Endothelial cell of umbilical vein (primary cell): ENCODE measurements around the gene PCSK9.

Experiments
- CTCF ChIP-seq, 2 donors: IDR thresholded peaks; 1 replicate in 1 of 2; 2 replicates in 1 of 2; pipeline ENCODE4 v1.5.1; 2011; ENCODE audit warnings: low read length in 2 of 2, mild to moderate bottlenecking in 2 of 2, moderate library complexity in 2 of 2, control low read depth in 1 of 2, inconsistent platforms in 1 of 2, low read depth in 1 of 2; ENCODE audit not compliant: insufficient read depth in 1 of 2; ENCODE audit errors: extremely low read depth in 1 of 2
- EZH2 ChIP-seq: IDR thresholded peaks from 2 replicates; pipeline ENCODE4 v1.6.1; 2012; ENCODE audit warnings: borderline replicate concordance, low read depth, mild to moderate bottlenecking, moderate library complexity, low read length, inconsistent platforms; ENCODE audit not compliant: severe bottlenecking
- FOS ChIP-seq: IDR thresholded peaks from 2 replicates; pipeline ENCODE4 v1.6.1; 2011; ENCODE audit warnings: mild to moderate bottlenecking, low read length, moderate library complexity, borderline replicate concordance; ENCODE audit not compliant: insufficient read depth
- GATA2 ChIP-seq: IDR thresholded peaks from 2 replicates; pipeline ENCODE4 v1.7.0; 2011; ENCODE audit warnings: low read depth, mild to moderate bottlenecking, moderate library complexity, mixed read lengths, low read length; ENCODE audit not compliant: insufficient read length, insufficient read depth
- MYC ChIP-seq: IDR thresholded peaks from one replicate; pipeline ENCODE4 v1.6.1; 2011; ENCODE audit warnings: mild to moderate bottlenecking, low read depth, low read length
- POLR2A ChIP-seq: IDR thresholded peaks from 2 replicates; pipeline ENCODE4 v1.6.1; 2012; ENCODE audit warnings: low read depth, mild to moderate bottlenecking, control low read depth, low read length
- POLR2AphosphoS5 ChIP-seq: IDR thresholded peaks from 2 replicates; pipeline ENCODE4 v1.6.1; 2012; ENCODE audit warnings: low read depth, mild to moderate bottlenecking, control low read depth, low read length, moderate library complexity; ENCODE audit not compliant: insufficient read depth

GRCh38 chr1:55061000-55061705, 21.8 kb downstream of the PCSK9 start:
- TF ChIP-seq POLR2A (no peak), FOS (no peak), EZH2 (no peak), CTCF (IDR thresholded peaks at IDR 0.05; ENCODE audit: extremely low read depth in 1 of 2, insufficient read depth in 1 of 2, low read depth in 1 of 2, low read length in 2 of 2) (no peak), POLR2AphosphoS5 (no peak), MYC (no peak), GATA2 (no peak)
